ENCODE results near the gene NMT1. TPM values are rescaled to one million over a fixed set of nuclear protein-coding genes. Genes with fewer than 3 reads are reported as not detected.
"Not testable (repeated sequence)": the region's sequence is repeated elsewhere in the genome, so short reads cannot be mapped to it uniquely, and the experiment has no call there.

Gene NMT1
- total RNA-seq, 4 donors from 2014 or later = 53.2 to 73.3 (median 65.9) TPM

GRCh38 chr17:45123930-45124796, 63.0 kb downstream of the NMT1 start:
- H3K9me3 ChIP-seq = no peaks in the 10 kb centered on the region
- TF ChIP-seq POLR2A (IDR thresholded peaks at IDR 0.05) (no peak), EP300 (IDR thresholded peaks at IDR 0.05) (no peak), POLR2AphosphoS5 (IDR thresholded peaks at IDR 0.05) (no peak), CTCF (IDR thresholded peaks at IDR 0.05) (no peak)
- no peak overlapping the region for H3K4me3 ChIP-seq
- DNase-seq (ENCODE audit: low spot score in 2 of 2) = peak in 1 of 2 donors; percentile 88
- peak overlapping the region; percentile 65 for H3K27ac ChIP-seq
- peaks cover 15% of the 10 kb centered on the region for H3K36me3 ChIP-seq
- WGBS = 61% methylated on average over 10 of the region's 15 CpGs
- peaks cover 49% of the 10 kb centered on the region for H3K4me1 ChIP-seq
- no peaks in the 10 kb centered on the region for H3K27me3 ChIP-seq

- not testable (repeated sequence) for H3K27me3 ChIP-seq; H3K36me3 ChIP-seq; DNase-seq (ENCODE audit: low spot score in 2 of 2); H3K9me3 ChIP-seq; H3K4me3 ChIP-seq
- Histone ChIP-seq H3K27ac (peak overlapping the region; percentile 65), H3K4me1 (peaks cover 55% of the 10 kb centered on the region)
- WGBS = 59% methylated on average over 5 of the region's 5 CpGs
These were observed 63.6 kb downstream of the NMT1 start for GRCh38 chr17:45124797-45125122.

- no peak overlapping the region for H3K27ac ChIP-seq
- H3K4me3 ChIP-seq = no peak overlapping the region
- no peak for DNase-seq (ENCODE audit: low spot score in 2 of 2)
- TF ChIP-seq EP300 (IDR thresholded peaks at IDR 0.05) (no peak), CTCF (IDR thresholded peaks at IDR 0.05) (no peak)
- WGBS = 97% methylated on average over 8 of the region's 8 CpGs
- peaks cover 6% of the 10 kb centered on the region for H3K36me3 ChIP-seq
- no peaks in the 10 kb centered on the region for H3K9me3 ChIP-seq
- H3K27me3 ChIP-seq = no peaks in the 10 kb centered on the region
- peaks cover 62% of the 10 kb centered on the region for H3K4me1 ChIP-seq
These were observed 64.4 kb downstream of the NMT1 start for GRCh38 chr17:45125509-45125908.

- no peaks in the 10 kb centered on the region for H3K27me3 ChIP-seq
- H3K4me3 ChIP-seq = no peak overlapping the region
- peaks cover 79% of the 10 kb centered on the region for H3K4me1 ChIP-seq
- 75% methylated on average over 8 of the region's 8 CpGs for WGBS
- H3K27ac ChIP-seq = peak overlapping the region; percentile 61
- H3K9me3 ChIP-seq = no peaks in the 10 kb centered on the region
- no peak for DNase-seq (ENCODE audit: low spot score in 2 of 2)
- no peaks in the 10 kb centered on the region for H3K36me3 ChIP-seq
- TF ChIP-seq CTCF (IDR thresholded peaks at IDR 0.05) (no peak), POLR2AphosphoS5 (IDR thresholded peaks at IDR 0.05) (no peak), POLR2A (IDR thresholded peaks at IDR 0.05) (no peak), EP300 (IDR thresholded peaks at IDR 0.05) (no peak)
These were observed 66.1 kb downstream of the NMT1 start for GRCh38 chr17:45127207-45127547.

GRCh38 chr17:45127548-45128300, 66.6 kb downstream of the NMT1 start:
- no peak overlapping the region for H3K4me3 ChIP-seq
- peaks cover 74% of the 10 kb centered on the region for H3K4me1 ChIP-seq
- peak overlapping the region; percentile 61 for H3K27ac ChIP-seq
- H3K36me3 ChIP-seq = no peaks in the 10 kb centered on the region
- no peak for TF ChIP-seq POLR2AphosphoS5 (IDR thresholded peaks at IDR 0.05)
- no peak for TF ChIP-seq POLR2A (IDR thresholded peaks at IDR 0.05)
- TF ChIP-seq EP300 (IDR thresholded peaks at IDR 0.05) = no peak
- no peak for TF ChIP-seq CTCF (IDR thresholded peaks at IDR 0.05)
- no peak for DNase-seq (ENCODE audit: low spot score in 2 of 2)
- WGBS = 31% methylated on average over 16 of the region's 20 CpGs
- no peaks in the 10 kb centered on the region for H3K9me3 ChIP-seq
- H3K27me3 ChIP-seq = no peaks in the 10 kb centered on the region

Data from suprapubic skin (tissue), 4 donors.